SK-N-SH (cell line): Measurements from ENCODE around the gene SLC25A28. TPM values are rescaled to one million over a fixed set of nuclear protein-coding genes. Genes with fewer than 3 reads are reported as not detected.

Source experiments
- CTCF ChIA-PET: fragments of 300-600, 350-600 bp; formaldehyde crosslinking; extraction: SDS; loops from one replicate; lab custom pipeline; 2021; lab: Yijun Ruan, JAX
- POLR2A ChIA-PET: fragments of 350-600 bp; sonication (Branson Sonifier 250); formaldehyde crosslinking; extraction: SDS; loops from one replicate; lab custom pipeline; 2020; ENCODE audit warnings: antibody characterized with exemption, inconsistent platforms; lab: Yijun Ruan, JAX
- DNase-seq: peaks from one replicate; pipeline ENCODE4 v3.0.0; 2012
- H2AFZ ChIP-seq: fragments of 200-600 bp; sonication (generic); 2 replicates; pipeline ENCODE4 v1.8.1; 2016; ENCODE audit warnings: antibody characterized with exemption, mild to moderate bottlenecking, low read depth
- H3F3A ChIP-seq: fragments of 200-600 bp; sonication (generic); replicated peaks from 2 replicates; pipeline ENCODE3; 2016; ENCODE audit warnings: antibody characterized with exemption, mild to moderate bottlenecking; ENCODE audit not compliant: insufficient read depth
- H3K27ac ChIP-seq, 2 experiments: fragments of 200-500 bp in 1 of 2; fragments of 200-600 bp in 1 of 2; sonication (Bioruptor generic) in 1 of 2; sonication (generic), shearing (Covaris generic) in 1 of 2; 2 replicates each; pipeline versions ENCODE4 v1.5.1 to v1.6.1; 2014 to 2016; ENCODE audit warnings: low read depth in 2 of 2, inconsistent platforms in 1 of 2, low read length in 1 of 2, mild to moderate bottlenecking in 1 of 2, mixed read lengths in 1 of 2
- H3K27me3 ChIP-seq: fragments of 200-600 bp; sonication (generic), shearing (Covaris generic); 2 replicates; pipeline ENCODE4 v1.6.1; 2016; ENCODE audit warnings: mixed run types; ENCODE audit not compliant: insufficient read depth
- H3K36me3 ChIP-seq, 2 experiments: fragments of 200-500 bp in 1 of 2; fragments of 200-600 bp in 1 of 2; sonication (Bioruptor generic) in 1 of 2; sonication (generic) in 1 of 2; replicated peaks in 1 of 2; 2 replicates each; pipeline versions ENCODE3 to v1.5.1; 2014 to 2016; ENCODE audit warnings: low read length in 1 of 2, mild to moderate bottlenecking in 1 of 2; ENCODE audit not compliant: insufficient read depth in 2 of 2, control insufficient read depth in 1 of 2
- H3K4me1 ChIP-seq, 2 experiments: fragments of 200-500 bp in 1 of 2; fragments of 200-600 bp in 1 of 2; sonication (Bioruptor generic) in 1 of 2; sonication (generic), shearing (Covaris generic) in 1 of 2; 2 replicates each; pipeline versions ENCODE4 v1.5.1 to v1.6.1; 2014 to 2016; ENCODE audit warnings: low read depth in 1 of 2, low read length in 1 of 2, mixed run types in 1 of 2; ENCODE audit not compliant: insufficient read depth in 2 of 2, control insufficient read depth in 1 of 2
- H3K4me2 ChIP-seq: fragments of 200-600 bp; sonication (generic), shearing (Covaris generic); 2 replicates; pipeline ENCODE4 v1.6.1; 2017; ENCODE audit warnings: mixed run types
- H3K4me3 ChIP-seq, 2 experiments: fragments of 200-500 bp in 1 of 2; fragments of 200-600 bp in 1 of 2; sonication (Bioruptor generic) in 1 of 2; sonication (generic), shearing (Covaris generic) in 1 of 2; 2 replicates each; pipeline versions ENCODE4 v1.5.1 to v1.8.1; 2014 to 2016; ENCODE audit warnings: low read depth in 2 of 2, inconsistent platforms in 1 of 2, low read length in 1 of 2, mild to moderate bottlenecking in 1 of 2, mixed read lengths in 1 of 2, moderate library complexity in 1 of 2
- H3K79me2 ChIP-seq: fragments of 200-600 bp; sonication (generic); 2 replicates; pipeline ENCODE4 v1.8.1; 2017; ENCODE audit warnings: mild to moderate bottlenecking; ENCODE audit not compliant: insufficient read depth
- H3K9ac ChIP-seq: fragments of 200-600 bp; sonication (generic); 2 replicates; pipeline ENCODE4 v1.6.1; 2017; ENCODE audit warnings: mixed run types
- H3K9me2 ChIP-seq: fragments of 200-600 bp; sonication (generic); 2 replicates; pipeline ENCODE4 v1.6.1; 2017; ENCODE audit warnings: mixed run types
- H3K9me3 ChIP-seq: fragments of 200-600 bp; sonication (generic); 2 replicates; pipeline ENCODE4 v1.6.1; 2017; ENCODE audit warnings: mixed run types, mild to moderate bottlenecking, moderate library complexity
- H4K20me1 ChIP-seq: fragments of 200-600 bp; sonication (generic); 2 replicates; pipeline ENCODE4 v1.6.1; 2017; ENCODE audit warnings: mild to moderate bottlenecking, mixed run types; ENCODE audit not compliant: insufficient read depth
- CHD2 ChIP-seq: fragments of 150-350 bp; IDR thresholded peaks from 2 replicates; pipeline ENCODE4 v1.6.1; 2018; ENCODE audit warnings: low read length; ENCODE audit not compliant: partially characterized antibody
- ELF1 ChIP-seq: IDR thresholded peaks from 2 replicates; pipeline ENCODE4 v1.4.0; 2012
- EP300 ChIP-seq, 2 experiments: IDR thresholded peaks; 2 replicates each; pipeline versions ENCODE4 v1.4.0 to v1.6.1; 2012; ENCODE audit warnings: borderline replicate concordance in 1 of 2, low read depth in 1 of 2, low read length in 1 of 2
- FOXJ3 ChIP-seq: sonication (generic); formaldehyde crosslinking; IDR thresholded peaks from 2 replicates; pipeline ENCODE4 v1.5.1; 2020; ENCODE audit warnings: mild to moderate bottlenecking, missing genetic modification reagents
- GATA2 ChIP-seq: sonication (generic); formaldehyde crosslinking; IDR thresholded peaks from 2 replicates; pipeline ENCODE4 v1.5.0; 2020; ENCODE audit warnings: mild to moderate bottlenecking, missing genetic modification reagents
- IRF3 ChIP-seq: fragments of 150-350 bp; IDR thresholded peaks from 2 replicates; pipeline ENCODE4 v1.6.1; 2016; ENCODE audit warnings: mild to moderate bottlenecking, low read depth, low read length
- NFIC ChIP-seq: IDR thresholded peaks from 2 replicates; pipeline ENCODE4 v1.4.0; 2012; ENCODE audit warnings: borderline replicate concordance
- NRF1 ChIP-seq: IDR thresholded peaks from 2 replicates; pipeline ENCODE4 v1.6.1; 2012; ENCODE audit warnings: low read depth, mild to moderate bottlenecking, low read length
- RXRA ChIP-seq: IDR thresholded peaks from 2 replicates; pipeline ENCODE4 v1.4.0; 2012; ENCODE audit warnings: low read depth, mild to moderate bottlenecking, borderline replicate concordance
- TAF1 ChIP-seq: IDR thresholded peaks from 2 replicates; pipeline ENCODE4 v1.6.1; 2012; ENCODE audit warnings: low read depth, mild to moderate bottlenecking, low read length, moderate library complexity, borderline replicate concordance
- TEAD4 ChIP-seq: IDR thresholded peaks from 2 replicates; pipeline ENCODE4 v1.4.0; 2012; ENCODE audit warnings: mild to moderate bottlenecking, borderline replicate concordance; ENCODE audit not compliant: insufficient read depth
- YY1 ChIP-seq: IDR thresholded peaks from 2 replicates; pipeline ENCODE4 v1.4.0; 2012; ENCODE audit warnings: low read depth, mild to moderate bottlenecking
- WGBS: methylation state at CpG from one replicate; pipeline ENCODE4 v1.1.6; 2017; ENCODE audit warnings: low lambda C conversion rate; 5-methylcytosine and 5-hydroxymethylcytosine counted together
- polyA plus RNA-seq, 3 experiments: library from polyadenylated mRNA; depleted of rRNA; stranded (reverse); fragments of >200 nt; gene quantifications; 2 replicates each; pipeline ENCODE4 v1.2.3, GENCODE V29; 2012
- TF ChIP-seq, protein P1 (sequence below): fragments of 200-600 bp; sonication (generic); IDR thresholded peaks from 2 replicates; pipeline ENCODE4 v1.6.1; 2017; ENCODE audit warnings: antibody characterized with exemption, mild to moderate bottlenecking, moderate library complexity
- TF ChIP-seq, protein P2 (sequence below): IDR thresholded peaks from 2 replicates; pipeline ENCODE4 v1.4.0; 2012; ENCODE audit warnings: low read depth

The SLC25A28 gene
- polyA plus RNA-seq, 1 of the 3 experiments (the other 2 are of a cell fraction) = 23.8 TPM

DNA sequence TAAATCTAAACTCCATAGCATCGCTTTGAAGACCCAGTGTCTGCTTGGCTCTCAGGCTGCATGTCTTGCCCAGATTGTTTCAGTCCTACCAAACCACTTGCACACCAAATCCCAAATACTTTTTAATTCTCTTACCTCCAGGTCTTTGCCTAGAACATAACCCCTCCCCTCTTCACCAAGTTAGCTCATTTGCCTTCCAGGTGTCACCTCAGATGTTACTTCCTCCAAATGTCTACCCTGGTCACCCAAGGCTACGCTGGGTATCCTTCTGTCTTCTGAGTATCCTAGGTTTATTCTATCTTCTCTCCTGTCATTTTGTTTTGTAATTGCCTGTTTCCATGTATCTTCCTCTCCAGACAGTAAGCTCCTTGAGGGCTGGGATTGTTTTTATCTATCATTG is 11.1 kb downstream of the SLC25A28 start:
- POLR2A ChIA-PET = no interaction called here
- Histone ChIP-seq H3K4me1 (no peaks in the 10 kb centered on the region), H3K9me3 (no peaks in the 10 kb centered on the region), H3K9me2 (no peaks in the 10 kb centered on the region), H3F3A (peaks cover under 1% of the 10 kb centered on the region), H3K79me2 (no peaks in the 10 kb centered on the region), H3K9ac (no peak overlapping the region), H4K20me1 (no peaks in the 10 kb centered on the region), H3K4me3 (no peak overlapping the region), H2AFZ (no peak overlapping the region), H3K4me2 (no peak overlapping the region), H3K27ac (no peak overlapping the region), H3K36me3 (peaks cover 24 to 28% of the 10 kb centered on the region in 2 experiments), H3K27me3 (no peaks in the 10 kb centered on the region)
- CTCF ChIA-PET = interaction anchor here (1.3 to 9.6 kb wide), 2 partner anchors 49 to 174 kb away, joined by 4 to 118 read pairs; no protein-coding TSS in a partner anchor
- no peak for DNase-seq
- TF ChIP-seq FOXJ3 (no peak), CHD2 (no peak), NRF1 (no peak), TEAD4 (no peak), EP300 (IDR thresholded peaks at IDR 0.05; ENCODE audit: borderline replicate concordance in 1 of 2, low read depth in 1 of 2, low read length in 1 of 2) (no peak), IRF3 (no peak), NFIC (no peak), TAF1 (no peak)
- TF ChIP-seq, protein P1, sequence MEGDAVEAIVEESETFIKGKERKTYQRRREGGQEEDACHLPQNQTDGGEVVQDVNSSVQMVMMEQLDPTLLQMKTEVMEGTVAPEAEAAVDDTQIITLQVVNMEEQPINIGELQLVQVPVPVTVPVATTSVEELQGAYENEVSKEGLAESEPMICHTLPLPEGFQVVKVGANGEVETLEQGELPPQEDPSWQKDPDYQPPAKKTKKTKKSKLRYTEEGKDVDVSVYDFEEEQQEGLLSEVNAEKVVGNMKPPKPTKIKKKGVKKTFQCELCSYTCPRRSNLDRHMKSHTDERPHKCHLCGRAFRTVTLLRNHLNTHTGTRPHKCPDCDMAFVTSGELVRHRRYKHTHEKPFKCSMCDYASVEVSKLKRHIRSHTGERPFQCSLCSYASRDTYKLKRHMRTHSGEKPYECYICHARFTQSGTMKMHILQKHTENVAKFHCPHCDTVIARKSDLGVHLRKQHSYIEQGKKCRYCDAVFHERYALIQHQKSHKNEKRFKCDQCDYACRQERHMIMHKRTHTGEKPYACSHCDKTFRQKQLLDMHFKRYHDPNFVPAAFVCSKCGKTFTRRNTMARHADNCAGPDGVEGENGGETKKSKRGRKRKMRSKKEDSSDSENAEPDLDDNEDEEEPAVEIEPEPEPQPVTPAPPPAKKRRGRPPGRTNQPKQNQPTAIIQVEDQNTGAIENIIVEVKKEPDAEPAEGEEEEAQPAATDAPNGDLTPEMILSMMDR = no peak
- TF ChIP-seq, protein P2, sequence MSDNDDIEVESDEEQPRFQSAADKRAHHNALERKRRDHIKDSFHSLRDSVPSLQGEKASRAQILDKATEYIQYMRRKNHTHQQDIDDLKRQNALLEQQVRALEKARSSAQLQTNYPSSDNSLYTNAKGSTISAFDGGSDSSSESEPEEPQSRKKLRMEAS = no peak
- WGBS = 95% methylated on average over 2 of the region's 2 CpGs

DNA sequence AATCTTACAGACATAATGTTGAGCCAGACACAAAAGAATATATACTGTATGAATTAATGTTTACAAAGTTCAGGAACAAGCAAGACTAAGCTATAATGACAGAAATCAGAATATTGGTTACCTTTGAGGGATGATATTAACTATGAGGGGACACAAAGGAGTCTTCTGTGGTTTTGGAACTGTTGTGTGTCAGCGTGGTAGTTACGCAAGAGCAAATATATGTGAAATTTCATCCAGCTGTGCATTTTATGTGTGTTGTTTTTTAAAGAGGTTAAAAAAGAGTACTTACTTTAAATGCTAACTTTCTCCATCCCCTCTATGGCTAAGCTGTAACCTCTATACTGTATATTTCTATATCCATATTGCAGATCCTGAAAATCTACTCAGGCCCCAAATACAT is 14.9 kb downstream of the SLC25A28 start:
- Histone ChIP-seq H4K20me1 (no peaks in the 10 kb centered on the region), H3K27me3 (no peaks in the 10 kb centered on the region; the same call in 1 of the 2 replicates), H3K27ac (no peak overlapping the region), H3F3A (no peaks in the 10 kb centered on the region), H3K4me3 (no peak overlapping the region), H2AFZ (no peak overlapping the region), H3K79me2 (no peaks in the 10 kb centered on the region), H3K9me2 (no peaks in the 10 kb centered on the region), H3K9ac (no peak overlapping the region), H3K9me3 (no peaks in the 10 kb centered on the region), H3K4me2 (no peak overlapping the region), H3K36me3 (peaks cover 4 to 8% of the 10 kb centered on the region in 2 experiments), H3K4me1 (no peaks in the 10 kb centered on the region)
- TF ChIP-seq YY1 (no peak), GATA2 (no peak), ELF1 (no peak), RXRA (no peak)
- POLR2A ChIA-PET = no interaction called here
- no peak for DNase-seq
- CTCF ChIA-PET = interaction anchor here (0.7 to 9.6 kb wide), 4 partner anchors 12 to 213 kb away, joined by 3 to 118 read pairs (median 4); no protein-coding TSS in a partner anchor
- 88% methylated on average over 2 of the region's 2 CpGs for WGBS
